GM21367 (cell line): ENCODE data around the gene FOXA1.

ENCODE experiments used
- ATAC-seq: cut with Tn5 transposase; IDR thresholded peaks from one replicate; pipeline ENCODE4 v1.9.1; 2021; ENCODE audit not compliant: unreplicated experiment

Gene FOXA1

GRCh38 chr14:37594971-37595808 lies at the start of gene FOXA1, which contains the start of gene TTC6:
Gene FOXA1, minus strand, starts transcription at chr14:37595249. Its CDS starts 277 bp downstream, at chr14:37594972.
Gene TTC6, plus strand, starts transcription at chr14:37595629. Its CDS starts 26,436 bp downstream, at chr14:37622065.
- ATAC-seq = no peak

- ATAC-seq = no peak
Observed at GRCh38 chr14:37643701-37644100, 48.7 kb upstream of the FOXA1 start.

GRCh38 chr14:37642125-37642524 lies 47.1 kb upstream of the FOXA1 start:
- no peak for ATAC-seq

GRCh38 chr14:37641117-37641516 lies 46.1 kb upstream of the FOXA1 start:
- no peak for ATAC-seq

- no peak for ATAC-seq
Observed at GRCh38 chr14:37638599-37638998, 43.5 kb upstream of the FOXA1 start.

- ATAC-seq = no peak
Observed at GRCh38 chr14:37637341-37637740, 42.3 kb upstream of the FOXA1 start.

- no peak for ATAC-seq
Observed at GRCh38 chr14:37625597-37626595, 30.8 kb upstream of the FOXA1 start.

- ATAC-seq = no peak
Observed at GRCh38 chr14:37623971-37624370, 28.9 kb upstream of the FOXA1 start.

GRCh38 chr14:37623426-37623951 lies 28.4 kb upstream of the FOXA1 start:
- ATAC-seq = no peak

- ATAC-seq = no peak
Observed at GRCh38 chr14:37622231-37622923, 27.3 kb upstream of the FOXA1 start.

- no peak for ATAC-seq
Observed at GRCh38 chr14:37620856-37621255, 25.8 kb upstream of the FOXA1 start.

- no peak for ATAC-seq
Observed at GRCh38 chr14:37618498-37619028, 23.5 kb upstream of the FOXA1 start.

GRCh38 chr14:37617864-37618365 lies 22.9 kb upstream of the FOXA1 start:
- no peak for ATAC-seq

GRCh38 chr14:37616853-37617252 lies 21.8 kb upstream of the FOXA1 start:
- ATAC-seq = no peak

- no peak for ATAC-seq
Observed at GRCh38 chr14:37615582-37616289, 20.7 kb upstream of the FOXA1 start.

- no peak for ATAC-seq
Observed at GRCh38 chr14:37610945-37611523, 16.0 kb upstream of the FOXA1 start.

- ATAC-seq = no peak
Observed at GRCh38 chr14:37608649-37609048, 13.6 kb upstream of the FOXA1 start.

- ATAC-seq = no peak
Observed at GRCh38 chr14:37606678-37607077, 11.6 kb upstream of the FOXA1 start.

GRCh38 chr14:37603688-37604251 lies 8.7 kb upstream of the FOXA1 start:
- no peak for ATAC-seq
